MG63 (cell line): ENCODE results near the gene CHPF. TPM values are rescaled to one million over a fixed set of nuclear protein-coding genes. Genes with fewer than 3 reads are reported as not detected.

Source experiments
- DNase-seq: peaks from one replicate; pipeline ENCODE4 v3.0.0-alpha.2; 2020
- H3K27me3 ChIP-seq: fragments of 250-450 bp; sonication (Bioruptor Pico); 2 replicates; pipeline ENCODE4 v1.5.1; 2020; ENCODE audit warnings: mild to moderate bottlenecking, moderate library complexity
- H3K36me3 ChIP-seq: fragments of 250-450 bp; sonication (Bioruptor Pico); 2 replicates; pipeline ENCODE4 v1.5.1; 2020; ENCODE audit warnings: mild to moderate bottlenecking, moderate library complexity
- H3K4me3 ChIP-seq: fragments of 250-450 bp; sonication (Bioruptor Pico); 2 replicates; pipeline ENCODE4 v1.5.1; 2020; ENCODE audit warnings: mild to moderate bottlenecking, moderate library complexity
- H3K9me3 ChIP-seq: fragments of 250-450 bp; sonication (Bioruptor Pico); 2 replicates; pipeline ENCODE4 v1.5.1; 2020; ENCODE audit warnings: mild to moderate bottlenecking, moderate library complexity
- total RNA-seq: library from RNA; depleted of rRNA; stranded (reverse); fragments of >200 nt; shearing (Covaris generic); gene quantifications from 2 replicates; pipeline ENCODE4 v1.2.3, GENCODE V29; 2014; ENCODE audit warnings: low replicate concordance; rRNA removed

The CHPF gene, protein sequence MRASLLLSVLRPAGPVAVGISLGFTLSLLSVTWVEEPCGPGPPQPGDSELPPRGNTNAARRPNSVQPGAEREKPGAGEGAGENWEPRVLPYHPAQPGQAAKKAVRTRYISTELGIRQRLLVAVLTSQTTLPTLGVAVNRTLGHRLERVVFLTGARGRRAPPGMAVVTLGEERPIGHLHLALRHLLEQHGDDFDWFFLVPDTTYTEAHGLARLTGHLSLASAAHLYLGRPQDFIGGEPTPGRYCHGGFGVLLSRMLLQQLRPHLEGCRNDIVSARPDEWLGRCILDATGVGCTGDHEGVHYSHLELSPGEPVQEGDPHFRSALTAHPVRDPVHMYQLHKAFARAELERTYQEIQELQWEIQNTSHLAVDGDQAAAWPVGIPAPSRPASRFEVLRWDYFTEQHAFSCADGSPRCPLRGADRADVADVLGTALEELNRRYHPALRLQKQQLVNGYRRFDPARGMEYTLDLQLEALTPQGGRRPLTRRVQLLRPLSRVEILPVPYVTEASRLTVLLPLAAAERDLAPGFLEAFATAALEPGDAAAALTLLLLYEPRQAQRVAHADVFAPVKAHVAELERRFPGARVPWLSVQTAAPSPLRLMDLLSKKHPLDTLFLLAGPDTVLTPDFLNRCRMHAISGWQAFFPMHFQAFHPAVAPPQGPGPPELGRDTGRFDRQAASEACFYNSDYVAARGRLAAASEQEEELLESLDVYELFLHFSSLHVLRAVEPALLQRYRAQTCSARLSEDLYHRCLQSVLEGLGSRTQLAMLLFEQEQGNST
- 26.6 and 40.4 TPM in 2 replicates for total RNA-seq

DNA sequence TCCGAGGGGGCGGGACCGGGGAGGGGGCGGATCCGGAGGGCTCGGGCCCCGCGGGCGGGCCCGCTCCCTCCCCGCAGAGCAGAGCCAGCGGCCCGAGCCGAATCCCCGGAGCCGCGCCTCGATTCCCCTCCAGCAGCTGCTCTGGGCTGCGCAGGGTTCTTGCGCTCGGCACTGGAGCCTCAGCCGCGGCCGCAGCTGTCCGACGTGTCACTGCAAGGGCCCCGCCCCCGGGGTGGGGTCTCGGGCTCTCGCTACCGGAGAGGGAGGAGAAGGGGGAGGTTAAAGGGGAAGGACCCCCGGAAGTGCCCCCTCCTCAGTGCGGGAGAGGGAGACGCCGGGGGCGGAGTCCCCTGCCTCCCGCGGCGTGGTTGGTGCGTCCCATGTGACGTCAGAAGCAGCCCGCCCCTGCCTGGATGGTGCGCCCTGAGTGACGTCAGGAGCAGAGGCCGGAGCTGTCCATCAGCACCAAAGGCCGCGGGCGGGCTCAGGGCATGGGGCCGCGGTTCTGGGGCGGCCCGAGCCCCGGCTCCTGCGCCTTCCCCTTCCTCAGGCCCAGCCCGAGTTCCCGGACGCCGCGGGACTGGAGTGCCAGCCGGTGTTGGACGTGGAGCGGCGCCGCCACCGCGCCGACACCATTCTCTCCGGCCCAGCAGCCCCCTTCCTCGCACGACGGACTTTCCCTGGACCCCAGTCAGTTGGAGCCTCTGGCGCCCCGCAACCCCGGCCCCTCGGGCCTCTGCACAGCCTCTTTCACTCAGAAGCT is at the start of gene CHPF, which contains the start of gene TMEM198:
Gene CHPF, minus strand, starts transcription at position 214 of the 763 bp plus-strand sequence. CDS start 271 bp downstream, outside the sequence.
Gene TMEM198, plus strand, starts transcription at position 433 of the 763 bp plus-strand sequence. CDS start 700 bp downstream, outside the sequence.
- Histone ChIP-seq H3K27me3 (no peaks in the 10 kb centered on the region), H3K4me3 (peak within 1 kb of the TSS; percentile 58), H3K36me3 (peaks cover 15% of the 10 kb centered on the region), H3K9me3 (no peaks in the 10 kb centered on the region)
- peak; percentile 98 for DNase-seq

DNA sequence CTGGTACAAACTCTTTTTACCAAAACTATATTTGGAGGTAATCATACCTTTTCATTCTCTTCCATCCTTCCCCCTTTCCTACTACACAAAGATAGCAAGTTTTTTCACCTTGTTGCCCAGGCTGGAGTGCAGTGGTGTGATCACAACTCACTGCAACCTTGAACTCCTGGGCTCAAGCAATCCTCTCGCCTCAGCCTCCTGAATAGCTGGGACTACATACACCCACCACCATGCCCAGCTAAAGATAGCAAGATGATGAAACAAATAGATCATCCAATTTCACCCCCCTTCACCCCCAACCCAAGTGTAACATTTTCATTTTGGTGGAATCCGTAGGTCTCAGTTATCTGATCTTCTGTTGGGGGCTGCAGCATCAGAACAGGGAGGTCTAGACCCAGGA is 49.5 kb upstream of the CHPF start:
- H3K36me3 ChIP-seq: no peaks in the 10 kb centered on the region
- no peak for DNase-seq
- H3K9me3 ChIP-seq: no peaks in the 10 kb centered on the region
- H3K27me3 ChIP-seq: no peaks in the 10 kb centered on the region
- no peak overlapping the region for H3K4me3 ChIP-seq

DNA sequence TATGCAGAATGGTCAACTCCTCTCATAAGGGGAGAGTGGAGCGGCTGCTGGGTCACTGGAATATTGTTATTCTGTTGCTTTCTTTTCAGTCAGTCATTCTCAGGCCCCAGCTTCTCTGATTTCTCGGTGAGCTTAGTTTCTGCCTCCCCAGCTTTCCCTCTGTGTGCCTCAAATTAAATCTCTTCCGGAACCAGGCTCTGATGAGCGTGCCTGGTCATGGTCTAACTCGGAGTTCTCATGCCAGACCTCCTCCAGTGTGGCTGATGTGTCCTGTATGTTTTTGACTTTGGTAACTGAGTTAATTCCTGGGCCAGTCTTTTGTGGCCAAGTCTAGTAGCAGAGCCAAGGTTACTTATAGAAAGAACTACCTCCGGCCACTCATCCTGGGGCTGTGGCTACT is 49.1 kb upstream of the CHPF start:
- no peaks in the 10 kb centered on the region for H3K9me3 ChIP-seq
- H3K27me3 ChIP-seq: no peaks in the 10 kb centered on the region
- no peaks in the 10 kb centered on the region for H3K36me3 ChIP-seq
- no peak for DNase-seq
- no peak overlapping the region for H3K4me3 ChIP-seq

DNA sequence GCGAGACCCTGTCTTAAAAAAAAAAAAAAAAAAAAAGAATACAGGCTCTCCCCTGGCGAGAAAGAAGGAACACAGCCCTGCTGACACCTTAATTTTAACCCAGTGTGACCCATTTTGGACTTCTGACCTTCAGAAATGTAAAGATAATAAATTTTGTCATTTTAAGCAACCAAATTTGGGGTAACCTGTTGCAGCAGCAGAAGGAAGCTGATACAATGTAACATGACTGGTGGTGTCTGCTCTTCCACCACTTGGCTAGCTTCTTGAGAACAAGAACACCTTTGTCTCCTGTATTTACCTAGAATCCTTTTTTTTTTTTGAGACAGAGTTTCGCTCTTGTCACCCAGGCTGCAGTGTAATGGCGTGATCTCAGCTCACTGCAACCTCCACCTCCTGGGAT is 47.5 kb upstream of the CHPF start:
- H3K36me3 ChIP-seq: no peaks in the 10 kb centered on the region

DNA sequence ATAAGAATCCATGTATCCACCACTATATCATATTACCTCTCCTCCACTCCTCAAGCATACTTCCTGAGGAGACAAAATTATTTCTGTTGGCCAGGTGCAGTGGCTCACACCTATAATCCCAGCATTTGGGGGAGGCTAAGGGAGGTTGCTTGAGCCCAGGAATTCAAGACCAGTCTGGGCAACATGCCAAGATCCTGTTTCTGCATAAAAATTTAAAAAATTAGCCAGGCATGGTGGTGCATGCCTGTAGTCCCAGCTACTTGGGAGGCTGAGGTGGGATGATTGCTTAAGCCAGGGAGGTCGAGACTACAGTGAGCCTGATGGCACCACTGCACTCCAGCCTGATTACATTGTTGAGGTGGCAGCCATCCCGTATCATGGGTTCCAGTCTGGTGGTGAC is 37.7 kb upstream of the CHPF start:
- DNase-seq: no peak
- H3K4me3 ChIP-seq: no peak overlapping the region
- no peaks in the 10 kb centered on the region for H3K27me3 ChIP-seq
- no peaks in the 10 kb centered on the region for H3K9me3 ChIP-seq
- no peaks in the 10 kb centered on the region for H3K36me3 ChIP-seq

More for the DNA sequence above, 47.5 kb upstream of the CHPF start:
- no peaks in the 10 kb centered on the region for H3K27me3 ChIP-seq
- H3K9me3 ChIP-seq: no peaks in the 10 kb centered on the region
- no peak for DNase-seq
- H3K4me3 ChIP-seq: no peak overlapping the region

DNA sequence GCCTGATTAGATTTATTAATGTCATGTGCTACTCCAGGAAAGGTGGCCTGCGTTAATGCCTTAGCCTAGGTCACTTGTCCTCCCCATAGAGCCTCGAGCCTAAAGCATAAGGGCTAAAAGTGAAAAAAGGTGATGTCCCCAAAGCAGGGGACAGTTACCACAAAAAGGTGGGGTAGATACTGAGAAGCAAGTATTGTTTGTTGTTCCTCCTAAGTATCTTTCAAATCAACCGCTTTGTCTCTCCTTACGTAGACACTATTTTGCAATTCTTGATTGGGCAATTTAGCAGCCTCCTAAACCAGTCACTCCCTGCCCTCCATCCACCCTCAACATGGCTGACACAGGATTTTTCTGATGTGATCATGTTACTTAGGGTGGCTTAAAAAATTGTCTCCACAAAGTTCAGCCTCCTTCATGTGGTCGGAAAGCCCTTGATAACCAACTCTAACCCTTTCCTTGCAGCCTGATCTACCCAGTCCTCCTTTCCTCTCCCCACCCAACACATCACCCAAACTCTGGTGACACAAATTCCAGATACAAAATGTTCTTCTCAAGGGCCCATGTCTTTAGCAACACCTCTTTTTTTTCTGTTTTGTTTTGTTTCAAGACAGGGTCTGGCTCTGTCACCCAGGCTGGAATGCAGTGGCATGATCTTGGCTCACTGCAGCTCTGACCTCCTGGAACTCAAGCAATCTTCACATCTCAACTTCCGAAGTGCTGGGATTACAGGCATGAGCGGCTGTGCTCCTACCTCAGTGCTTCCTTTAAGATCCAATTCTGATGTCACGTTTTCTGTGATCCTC is 35.4 kb upstream of the CHPF start:
- Histone ChIP-seq H3K27me3 (no peaks in the 10 kb centered on the region), H3K4me3 (no peak overlapping the region), H3K9me3 (no peaks in the 10 kb centered on the region), H3K36me3 (no peaks in the 10 kb centered on the region)
- DNase-seq: no peak

DNA sequence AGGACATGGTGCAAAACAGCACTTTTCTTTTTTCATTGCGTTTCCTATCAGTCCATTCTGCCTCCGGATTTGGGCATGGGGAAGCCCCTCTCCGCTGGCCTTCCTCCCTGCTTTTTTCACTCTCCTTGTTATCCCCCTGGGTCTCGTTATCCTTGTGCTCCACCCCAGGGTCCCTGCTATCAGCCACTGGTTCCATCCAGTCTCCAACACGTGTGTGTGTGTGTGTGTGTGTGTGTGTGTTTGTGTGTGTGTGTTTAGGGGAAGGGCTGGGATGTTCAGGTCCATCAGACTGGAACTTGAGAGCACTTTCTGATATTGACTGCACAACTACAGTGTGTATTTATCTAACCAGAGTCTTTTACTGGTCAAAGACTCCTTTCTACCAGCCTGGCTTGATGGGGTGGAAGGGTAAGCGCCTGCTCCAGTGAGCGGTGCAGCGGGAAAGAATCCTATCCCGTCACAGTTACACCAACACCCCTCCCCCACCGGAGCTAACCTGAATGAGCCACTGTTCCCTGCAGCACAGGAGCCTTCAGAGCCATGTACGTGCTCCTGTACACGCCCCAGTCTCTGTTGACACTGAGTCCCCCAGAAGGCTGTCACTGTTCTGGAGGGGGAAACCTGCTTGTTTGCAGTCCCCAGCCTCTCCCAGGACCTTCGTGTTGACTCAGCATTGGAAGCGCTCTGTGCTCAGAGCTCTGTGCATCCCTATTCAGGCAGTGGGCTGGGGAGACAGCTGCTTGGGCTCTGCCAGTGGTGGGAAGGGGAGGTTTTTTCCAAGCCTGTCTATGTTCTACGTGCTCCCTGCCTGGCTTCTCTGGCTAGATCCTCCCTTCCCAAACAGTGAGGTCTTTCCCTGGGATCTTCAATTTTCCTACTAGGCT is 33.1 kb upstream of the CHPF start:
- no peak for DNase-seq
- Histone ChIP-seq H3K27me3 (no peaks in the 10 kb centered on the region), H3K36me3 (no peaks in the 10 kb centered on the region), H3K4me3 (no peak overlapping the region), H3K9me3 (no peaks in the 10 kb centered on the region)

DNA sequence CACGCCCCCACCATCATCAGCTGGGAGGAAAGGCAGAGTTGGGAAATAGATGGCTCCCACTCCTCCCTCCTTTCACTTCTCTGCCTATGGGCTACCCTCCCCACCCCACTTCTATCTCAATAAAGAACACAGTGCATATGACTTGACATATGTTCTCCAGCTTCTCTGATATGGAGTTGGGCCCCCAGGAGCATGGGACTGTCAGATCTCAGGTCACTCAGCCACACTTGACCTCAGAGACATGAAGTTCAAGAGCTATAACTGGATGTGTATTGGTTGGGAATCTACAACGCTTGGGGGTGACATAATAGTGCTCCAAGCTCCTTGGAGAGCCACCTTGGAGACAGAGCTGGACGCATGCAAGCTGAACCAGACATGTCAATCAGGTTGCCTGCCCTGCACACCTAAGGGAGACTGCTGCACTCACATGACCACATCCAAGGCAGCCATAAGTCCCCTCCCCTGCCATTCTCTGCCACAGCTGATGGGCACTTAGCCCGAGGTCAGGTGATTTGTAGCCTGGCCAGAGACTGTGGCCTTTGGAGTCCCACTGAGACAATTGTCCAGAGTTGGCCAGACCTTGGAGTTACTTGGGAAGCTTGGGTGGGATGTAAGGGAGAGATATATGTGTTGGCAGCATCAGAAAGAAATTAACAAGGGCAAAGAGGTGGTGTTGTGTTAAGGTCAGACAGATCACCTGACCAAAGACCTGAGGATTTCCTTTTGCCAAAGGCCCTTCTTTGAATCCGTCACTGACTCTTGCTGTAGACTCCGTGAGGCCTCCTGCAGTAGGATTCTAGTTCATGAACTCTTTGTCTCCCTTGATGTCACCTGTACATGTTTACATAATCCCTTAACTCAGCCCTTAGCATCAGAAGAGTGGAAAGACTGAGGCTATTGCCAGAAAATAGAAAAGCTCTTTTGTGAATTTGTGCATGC is 32.2 kb upstream of the CHPF start:
- Histone ChIP-seq H3K4me3 (no peak overlapping the region), H3K9me3 (no peaks in the 10 kb centered on the region), H3K36me3 (no peaks in the 10 kb centered on the region), H3K27me3 (no peaks in the 10 kb centered on the region)
- no peak for DNase-seq

DNA sequence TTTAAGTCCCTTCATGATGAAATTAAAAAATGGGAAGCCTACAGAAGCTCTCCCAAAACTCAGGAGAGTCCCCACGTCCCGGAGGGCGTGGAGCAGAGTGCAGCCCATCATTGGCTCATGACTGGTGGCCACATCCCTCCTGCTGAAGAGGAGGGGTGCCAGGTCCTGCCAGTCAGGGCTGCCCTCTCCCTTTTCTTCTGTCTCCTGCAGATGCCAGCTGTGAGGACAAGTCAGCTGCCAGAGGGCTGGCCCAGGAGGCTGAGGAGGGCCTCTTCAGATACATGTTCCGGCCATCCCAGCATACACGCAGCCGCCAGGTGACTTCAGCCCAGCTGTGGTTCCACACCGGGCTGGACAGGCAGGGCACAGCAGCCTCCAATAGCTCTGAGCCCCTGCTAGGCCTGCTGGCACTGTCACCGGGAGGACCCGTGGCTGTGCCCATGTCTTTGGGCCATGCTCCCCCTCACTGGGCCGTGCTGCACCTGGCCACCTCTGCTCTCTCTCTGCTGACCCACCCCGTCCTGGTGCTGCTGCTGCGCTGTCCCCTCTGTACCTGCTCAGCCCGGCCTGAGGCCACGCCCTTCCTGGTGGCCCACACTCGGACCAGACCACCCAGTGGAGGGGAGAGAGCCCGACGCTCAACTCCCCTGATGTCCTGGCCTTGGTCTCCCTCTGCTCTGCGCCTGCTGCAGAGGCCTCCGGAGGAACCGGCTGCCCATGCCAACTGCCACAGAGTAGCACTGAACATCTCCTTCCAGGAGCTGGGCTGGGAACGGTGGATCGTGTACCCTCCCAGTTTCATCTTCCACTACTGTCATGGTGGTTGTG is 31.1 kb upstream of the CHPF start:
- H3K9me3 ChIP-seq: no peaks in the 10 kb centered on the region
- peaks cover 4% of the 10 kb centered on the region for H3K36me3 ChIP-seq
- H3K27me3 ChIP-seq: no peaks in the 10 kb centered on the region
- H3K4me3 ChIP-seq: no peak overlapping the region
- DNase-seq: no peak

DNA sequence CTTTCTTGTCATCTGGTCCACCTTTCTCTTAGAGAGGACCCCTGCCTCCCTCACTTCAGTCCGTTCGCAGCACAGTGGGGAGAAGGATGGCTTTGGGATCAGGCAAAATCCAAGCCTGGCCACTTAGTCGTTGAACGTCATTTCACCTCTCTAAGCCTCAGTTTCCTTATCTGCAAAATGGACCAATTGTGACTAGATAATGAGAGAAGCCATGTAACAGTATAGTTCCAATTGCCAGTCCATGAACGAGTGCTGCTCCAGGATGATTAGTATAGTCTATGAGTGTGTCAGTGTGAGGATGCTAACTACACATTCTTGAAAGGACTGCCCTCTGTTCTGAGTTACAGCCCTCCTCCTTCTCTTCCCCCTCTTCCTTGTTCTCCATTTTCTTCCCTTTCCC is 29.6 kb upstream of the CHPF start:
- Histone ChIP-seq H3K36me3 (peaks cover 14% of the 10 kb centered on the region), H3K4me3 (no peak overlapping the region), H3K9me3 (no peaks in the 10 kb centered on the region), H3K27me3 (no peaks in the 10 kb centered on the region)
- no peak for DNase-seq

DNA sequence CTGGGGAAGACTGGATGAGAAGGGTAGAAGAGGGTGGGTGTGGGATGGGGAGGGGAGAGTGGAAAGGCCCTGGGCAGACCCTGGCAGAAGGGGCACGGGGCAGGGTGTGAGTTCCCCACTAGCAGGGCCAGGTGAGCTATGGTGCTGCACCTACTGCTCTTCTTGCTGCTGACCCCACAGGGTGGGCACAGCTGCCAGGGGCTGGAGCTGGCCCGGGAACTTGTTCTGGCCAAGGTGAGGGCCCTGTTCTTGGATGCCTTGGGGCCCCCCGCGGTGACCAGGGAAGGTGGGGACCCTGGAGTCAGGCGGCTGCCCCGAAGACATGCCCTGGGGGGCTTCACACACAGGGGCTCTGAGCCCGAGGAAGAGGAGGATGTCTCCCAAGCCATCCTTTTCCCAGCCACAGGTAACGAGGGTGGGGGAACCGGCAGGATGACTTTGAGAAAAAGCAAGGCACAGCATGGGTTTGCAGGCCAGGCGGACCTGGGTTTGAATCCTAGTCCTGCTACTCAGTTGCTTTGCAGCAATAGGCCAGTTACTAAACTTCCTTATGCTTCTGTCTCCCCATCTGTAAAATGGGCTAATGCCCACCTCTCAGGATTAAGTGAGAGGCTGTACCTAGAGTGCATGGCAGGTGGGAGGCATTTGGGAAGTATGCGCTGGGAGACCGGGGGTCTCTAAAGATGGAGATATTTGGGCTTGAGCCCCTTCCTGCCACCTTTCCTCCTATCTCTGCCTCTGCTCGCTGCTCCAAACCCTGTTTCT is 28.8 kb upstream of the CHPF start, which contains the start of gene INHA:
Gene INHA, plus strand, starts transcription at position 74 of the 765 bp plus-strand sequence. Its CDS starts 65 bp downstream, at position 139.
- H3K9me3 ChIP-seq: no peaks in the 10 kb centered on the region
- peak within 1 kb of the TSS; percentile 69 for H3K4me3 ChIP-seq
- DNase-seq: no peak
- peaks cover 14% of the 10 kb centered on the region for H3K36me3 ChIP-seq
- no peaks in the 10 kb centered on the region for H3K27me3 ChIP-seq

DNA sequence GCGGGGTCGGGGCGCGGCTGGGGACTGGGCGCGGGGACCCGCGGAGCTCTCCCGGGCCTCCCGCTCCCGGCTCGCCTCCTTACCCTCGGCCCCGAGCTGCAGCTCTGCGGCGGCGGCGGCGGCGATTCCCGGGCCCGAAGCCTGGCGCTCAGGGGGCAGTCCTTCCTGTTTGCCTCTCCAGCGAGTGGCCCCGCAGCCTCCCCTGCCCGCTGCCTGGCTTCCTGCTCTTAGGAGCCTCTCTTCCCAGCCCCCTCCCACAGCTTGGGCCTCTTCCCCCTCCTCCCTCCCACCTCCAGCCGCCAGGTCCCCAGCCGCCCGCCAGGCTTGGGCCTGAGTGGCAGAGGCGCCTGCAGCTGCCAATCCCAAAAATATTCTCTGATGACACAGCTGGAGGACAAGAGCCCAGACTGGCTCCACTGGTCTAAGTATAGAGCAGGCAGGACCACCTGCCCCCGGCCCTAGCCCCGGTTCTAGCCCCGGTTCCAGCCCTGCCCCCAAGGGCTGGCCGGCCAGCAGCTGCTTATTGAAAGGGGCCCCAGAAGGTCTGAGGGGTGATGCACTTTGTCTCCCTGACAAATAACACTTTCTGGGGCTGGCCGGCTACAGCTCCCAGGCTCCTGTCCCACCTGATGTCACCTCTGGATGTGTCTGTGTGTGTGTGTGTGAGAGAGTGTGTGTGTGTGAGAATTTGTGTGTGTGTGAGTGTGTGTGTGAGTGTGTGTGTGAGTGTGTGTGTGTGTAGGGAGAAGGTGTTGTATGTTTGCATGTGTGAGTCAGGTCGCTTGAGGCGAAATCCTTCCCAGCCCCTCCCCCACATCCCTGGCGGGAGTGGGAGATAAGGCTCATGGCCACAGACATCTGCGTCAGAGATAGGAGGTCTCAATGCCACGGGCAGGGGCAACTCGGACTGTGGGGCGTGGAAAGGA is 28.0 kb upstream of the CHPF start, which contains the start of gene OBSL1:
Gene OBSL1, minus strand, starts transcription at position 229 of the 926 bp plus-strand sequence. CDS start 307 bp downstream, outside the sequence.
- DNase-seq: peak; percentile 89
- Histone ChIP-seq H3K36me3 (peaks cover 14% of the 10 kb centered on the region), H3K4me3 (peak within 1 kb of the TSS; percentile 69), H3K27me3 (no peaks in the 10 kb centered on the region), H3K9me3 (no peaks in the 10 kb centered on the region)
